SU-DHL-6 (cell line): ENCODE data around the gene TFEB.

Source experiments
- CTCF ChIP-seq: fragments of 200-600 bp; sonication (generic); IDR thresholded peaks from one replicate; pipeline ENCODE4 v1.5.1; 2017; ENCODE audit warnings: antibody characterized with exemption, mild to moderate bottlenecking, low read length, moderate library complexity; ENCODE audit not compliant: insufficient read depth, poor library complexity, severe bottlenecking
- EZH2phosphoT487 ChIP-seq: fragments of 200-600 bp; sonication (generic), shearing (Covaris generic); conservative IDR thresholded peaks from 2 replicates; pipeline ENCODE4 v1.6.1; 2018; ENCODE audit warnings: mild to moderate bottlenecking, antibody characterized with exemption, low read length, moderate library complexity, mixed read lengths

GRCh38 chr6:41724586-41725501 lies 10.6 kb downstream of the TFEB start:
- TF ChIP-seq CTCF (peak; percentile 23), EZH2phosphoT487 (no peak)
